ENCODE measurements around the gene PCCA. TPM values are rescaled to one million over a fixed set of nuclear protein-coding genes. Genes with fewer than 3 reads are reported as not detected.

The PCCA gene
- total RNA-seq, 4 donors from 2014 or later = 46.9 to 66.0 (median 49.4) TPM

DNA sequence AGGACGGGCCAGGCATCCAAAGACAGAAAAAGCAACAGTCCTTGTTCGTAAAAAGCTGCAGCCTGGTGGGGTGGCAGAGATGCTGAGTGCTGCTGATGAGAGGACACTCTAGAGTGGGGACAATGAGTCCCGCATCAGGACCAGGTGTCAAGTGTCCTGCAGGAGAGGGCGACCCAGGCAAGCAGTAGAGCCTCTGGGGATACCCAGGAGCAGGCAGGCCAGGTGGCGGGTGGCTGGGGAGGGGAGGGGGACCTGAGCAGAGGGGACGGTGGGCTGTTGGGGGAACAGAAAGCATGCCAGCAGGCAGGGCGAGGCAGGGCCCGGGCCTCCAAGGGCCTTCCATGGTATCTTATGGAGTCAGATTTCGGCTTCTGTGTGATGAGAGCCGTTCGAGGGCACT, 463.9 kb downstream of the PCCA start:
- H3K4me1 ChIP-seq = no peaks in the 10 kb centered on the region
- no peaks in the 10 kb centered on the region for H3K9me3 ChIP-seq
- no peaks in the 10 kb centered on the region for H3K36me3 ChIP-seq
- H3K27me3 ChIP-seq = no peaks in the 10 kb centered on the region
- H3K27ac ChIP-seq = no peak overlapping the region
- peak in 1 of 3 donors; percentile 37 for DNase-seq
- TF ChIP-seq POLR2A (IDR thresholded peaks at IDR 0.05) = no peak
- no peak overlapping the region for H3K4me3 ChIP-seq

DNA sequence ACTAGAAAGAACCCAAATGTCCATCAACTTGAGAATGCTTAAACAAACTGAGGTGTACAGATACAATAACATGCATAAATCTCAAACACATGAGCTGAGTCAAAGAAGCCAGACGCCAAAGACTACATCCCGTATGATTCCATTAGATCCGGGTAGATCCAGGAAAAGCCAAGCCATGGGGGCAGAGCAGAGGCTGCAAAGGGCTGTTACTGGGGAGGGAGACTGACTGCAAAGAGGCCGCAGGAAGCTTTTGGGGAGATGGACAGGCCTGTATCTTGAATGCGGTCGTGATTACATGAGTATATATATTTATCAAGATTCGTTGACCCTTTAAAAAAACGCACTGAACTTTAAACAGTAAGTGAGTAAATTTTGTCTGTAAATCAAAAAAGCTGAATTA, 471.0 kb downstream of the PCCA start:
- no peaks in the 10 kb centered on the region for H3K36me3 ChIP-seq
- no peak overlapping the region for H3K27ac ChIP-seq
- H3K4me3 ChIP-seq = no peak overlapping the region
- H3K27me3 ChIP-seq = no peaks in the 10 kb centered on the region
- no peaks in the 10 kb centered on the region for H3K4me1 ChIP-seq
- DNase-seq = no peak
- TF ChIP-seq, protein P1, sequence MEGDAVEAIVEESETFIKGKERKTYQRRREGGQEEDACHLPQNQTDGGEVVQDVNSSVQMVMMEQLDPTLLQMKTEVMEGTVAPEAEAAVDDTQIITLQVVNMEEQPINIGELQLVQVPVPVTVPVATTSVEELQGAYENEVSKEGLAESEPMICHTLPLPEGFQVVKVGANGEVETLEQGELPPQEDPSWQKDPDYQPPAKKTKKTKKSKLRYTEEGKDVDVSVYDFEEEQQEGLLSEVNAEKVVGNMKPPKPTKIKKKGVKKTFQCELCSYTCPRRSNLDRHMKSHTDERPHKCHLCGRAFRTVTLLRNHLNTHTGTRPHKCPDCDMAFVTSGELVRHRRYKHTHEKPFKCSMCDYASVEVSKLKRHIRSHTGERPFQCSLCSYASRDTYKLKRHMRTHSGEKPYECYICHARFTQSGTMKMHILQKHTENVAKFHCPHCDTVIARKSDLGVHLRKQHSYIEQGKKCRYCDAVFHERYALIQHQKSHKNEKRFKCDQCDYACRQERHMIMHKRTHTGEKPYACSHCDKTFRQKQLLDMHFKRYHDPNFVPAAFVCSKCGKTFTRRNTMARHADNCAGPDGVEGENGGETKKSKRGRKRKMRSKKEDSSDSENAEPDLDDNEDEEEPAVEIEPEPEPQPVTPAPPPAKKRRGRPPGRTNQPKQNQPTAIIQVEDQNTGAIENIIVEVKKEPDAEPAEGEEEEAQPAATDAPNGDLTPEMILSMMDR (IDR thresholded peaks at IDR 0.05) = no peak
- no peak for TF ChIP-seq POLR2A (IDR thresholded peaks at IDR 0.05)
- no peaks in the 10 kb centered on the region for H3K9me3 ChIP-seq

DNA sequence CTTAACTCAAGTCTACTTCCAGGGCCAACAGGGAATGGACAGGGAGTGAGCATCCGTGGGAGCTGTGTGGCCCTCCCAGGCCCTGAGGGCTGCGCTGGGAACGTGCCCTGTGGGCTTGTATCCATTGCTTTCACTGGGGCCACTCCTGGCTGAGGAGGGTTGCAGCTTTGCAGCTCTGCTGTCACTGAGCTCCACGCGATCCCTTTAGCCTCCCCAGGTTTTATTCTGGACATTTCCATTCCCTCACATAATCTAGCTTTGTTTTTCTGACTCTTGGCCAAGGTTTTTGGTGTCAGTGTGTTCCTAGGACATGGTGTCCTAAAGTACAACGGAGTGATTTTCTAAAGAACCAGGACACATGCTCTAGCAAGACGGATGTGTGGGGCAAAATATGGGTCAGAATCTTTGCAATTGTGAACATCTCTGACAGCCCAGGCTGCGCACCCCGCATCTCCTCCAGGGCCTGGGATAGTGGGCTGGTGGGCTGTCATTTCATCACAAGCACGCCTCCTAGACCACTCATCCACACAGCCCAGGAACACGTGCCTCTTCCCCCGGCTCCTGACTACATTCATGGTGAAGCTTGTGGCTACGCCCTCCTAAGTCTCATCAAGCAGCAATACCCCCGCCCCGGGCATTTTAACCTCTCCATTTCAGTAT, 471.7 kb downstream of the PCCA start:
- no peak for DNase-seq
- H3K36me3 ChIP-seq = no peaks in the 10 kb centered on the region
- H3K9me3 ChIP-seq = no peaks in the 10 kb centered on the region
- no peaks in the 10 kb centered on the region for H3K27me3 ChIP-seq
- no peaks in the 10 kb centered on the region for H3K4me1 ChIP-seq
- H3K4me3 ChIP-seq = no peak overlapping the region
- TF ChIP-seq POLR2A (IDR thresholded peaks at IDR 0.05) = no peak
- TF ChIP-seq, protein P1 (IDR thresholded peaks at IDR 0.05) = no peak
- no peak overlapping the region for H3K27ac ChIP-seq

DNA sequence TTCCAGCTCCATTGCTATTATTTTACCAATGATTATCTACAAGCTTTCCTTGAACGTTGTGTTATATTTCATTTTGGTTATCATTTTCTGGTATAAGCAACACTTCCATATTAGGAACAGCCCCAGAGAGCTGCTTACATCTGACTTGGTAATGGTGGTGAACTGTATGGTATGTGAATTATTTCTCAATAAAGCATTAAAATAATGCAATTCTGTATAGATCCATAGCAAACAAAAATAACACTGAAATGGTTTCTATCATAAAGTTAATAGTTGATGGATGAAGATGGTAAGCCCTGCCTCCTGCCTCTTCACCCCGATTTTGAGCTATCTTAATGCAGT, 472.2 kb downstream of the PCCA start:
- TF ChIP-seq POLR2A (IDR thresholded peaks at IDR 0.05) = no peak
- no peaks in the 10 kb centered on the region for H3K4me1 ChIP-seq
- H3K4me3 ChIP-seq = no peak overlapping the region
- no peaks in the 10 kb centered on the region for H3K27me3 ChIP-seq
- no peak for DNase-seq
- H3K36me3 ChIP-seq = no peaks in the 10 kb centered on the region
- H3K9me3 ChIP-seq = no peaks in the 10 kb centered on the region
- H3K27ac ChIP-seq = no peak overlapping the region

DNA sequence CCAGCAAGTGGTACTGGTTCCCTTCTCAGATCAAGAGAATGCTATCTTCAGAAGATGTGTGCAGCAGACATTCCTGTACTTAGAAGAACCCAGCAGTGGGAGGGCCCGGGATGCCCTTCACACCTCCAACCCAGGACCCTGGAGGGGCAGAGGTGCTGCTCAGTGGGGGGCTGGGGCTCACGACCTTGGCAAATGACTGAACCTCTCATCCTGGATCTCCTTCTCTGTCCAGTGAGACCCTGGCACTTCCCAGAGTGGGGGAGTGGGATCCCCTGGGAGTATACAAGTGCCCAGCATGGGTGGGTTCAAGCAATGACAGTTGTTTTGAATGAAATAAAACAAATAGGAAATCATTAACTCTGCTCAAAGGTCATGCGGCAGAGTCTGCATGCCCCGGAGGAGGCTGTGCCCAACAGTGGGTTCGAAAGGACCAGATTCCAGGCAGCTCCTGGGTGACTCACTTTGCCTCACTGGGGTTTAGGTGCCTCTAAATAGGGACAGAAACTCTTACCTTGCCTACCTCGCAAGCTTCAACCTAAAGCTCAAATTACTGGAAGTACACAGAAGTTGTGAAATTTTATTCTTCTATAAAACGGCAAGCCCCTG, 472.8 kb downstream of the PCCA start:
- no peaks in the 10 kb centered on the region for H3K36me3 ChIP-seq
- no peaks in the 10 kb centered on the region for H3K27me3 ChIP-seq
- TF ChIP-seq POLR2A (IDR thresholded peaks at IDR 0.05) = no peak
- TF ChIP-seq, protein P1 (IDR thresholded peaks at IDR 0.05) = no peak
- H3K4me1 ChIP-seq = no peaks in the 10 kb centered on the region
- H3K9me3 ChIP-seq = no peaks in the 10 kb centered on the region
- H3K4me3 ChIP-seq = no peak overlapping the region
- H3K27ac ChIP-seq = no peak overlapping the region
- no peak for DNase-seq

DNA sequence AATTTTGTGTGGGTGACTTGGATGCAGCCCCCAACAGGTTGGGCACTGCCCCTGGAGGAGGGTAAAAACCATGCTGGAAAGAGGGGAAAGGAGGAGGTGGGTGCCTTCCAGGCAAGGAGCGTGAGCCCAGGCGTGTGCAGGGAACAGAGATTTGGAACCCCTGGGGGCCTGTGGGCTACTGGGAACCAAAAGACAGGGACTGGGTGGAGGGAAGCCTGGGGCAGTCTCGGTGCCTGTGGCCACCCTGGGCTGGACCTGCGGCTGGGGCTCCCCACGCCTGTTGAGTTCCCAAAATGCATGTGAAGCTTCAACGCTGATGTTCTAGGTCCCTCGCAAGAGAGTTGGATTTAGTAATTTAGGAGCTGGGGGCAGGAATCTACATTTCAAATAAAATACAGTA, 474.9 kb downstream of the PCCA start:
- H3K9me3 ChIP-seq = no peaks in the 10 kb centered on the region
- H3K27me3 ChIP-seq = no peaks in the 10 kb centered on the region
- no peak for DNase-seq
- H3K27ac ChIP-seq = no peak overlapping the region
- no peaks in the 10 kb centered on the region for H3K36me3 ChIP-seq
- H3K4me3 ChIP-seq = no peak overlapping the region
- TF ChIP-seq, protein P1 (IDR thresholded peaks at IDR 0.05) = no peak
- TF ChIP-seq POLR2A (IDR thresholded peaks at IDR 0.05) = no peak
- no peaks in the 10 kb centered on the region for H3K4me1 ChIP-seq

All from Peyer's patch (tissue), 4 donors.